Aorta (tissue), 5 donors: ENCODE results near the gene CCDC85C. TPM values are rescaled to one million over a fixed set of nuclear protein-coding genes. Genes with fewer than 3 reads are reported as not detected.

ENCODE experiments used
- ATAC-seq: fragments of 200-7000 bp; cut with Tn5 transposase; one replicate; pipeline ENCODE4 v1.9.1; 2022; ENCODE audit warnings: moderate library complexity; ENCODE audit not compliant: low FRiP score
- DNase-seq, 2 donors: peaks; one replicate each; pipeline ENCODE4 v3.0.0-alpha.2; 2020
- H3K27ac ChIP-seq, 2 donors: one replicate each; pipeline ENCODE4 v1.5.1; 2013; ENCODE audit warnings: low read length in 2 of 2, mild to moderate bottlenecking in 2 of 2, moderate library complexity in 2 of 2, control low read depth in 1 of 2, inconsistent platforms in 1 of 2, low read depth in 1 of 2
- H3K27me3 ChIP-seq, 2 donors: one replicate each; pipeline ENCODE4 v1.6.1; 2013; ENCODE audit warnings: control low read depth in 1 of 2, low read length in 1 of 2, mild to moderate bottlenecking in 1 of 2, moderate library complexity in 1 of 2; ENCODE audit not compliant: insufficient read depth in 2 of 2, control insufficient read depth in 1 of 2
- H3K36me3 ChIP-seq, 2 donors: one replicate each; pipeline ENCODE4 v1.6.1; 2013; ENCODE audit warnings: control low read depth in 1 of 2, low read length in 1 of 2, mild to moderate bottlenecking in 1 of 2; ENCODE audit not compliant: insufficient read depth in 2 of 2, control insufficient read depth in 1 of 2
- H3K4me1 ChIP-seq, 2 donors: one replicate each; pipeline ENCODE4 v1.6.1; 2013; ENCODE audit warnings: low read length in 2 of 2, control low read depth in 1 of 2, mild to moderate bottlenecking in 1 of 2, moderate library complexity in 1 of 2; ENCODE audit not compliant: insufficient read depth in 2 of 2, control insufficient read depth in 1 of 2
- H3K4me3 ChIP-seq, 2 donors: one replicate each; pipeline ENCODE4 v1.5.1; 2013; ENCODE audit warnings: low read length in 2 of 2, control low read depth in 1 of 2, mild to moderate bottlenecking in 1 of 2
- H3K9me3 ChIP-seq: one replicate; pipeline ENCODE4 v1.6.1; 2013; ENCODE audit warnings: mild to moderate bottlenecking, low read length; ENCODE audit not compliant: control insufficient read depth
- WGBS, 2 donors: extraction: QIAGEN DNeasy Blood & Tissue Kit; methylation state at CpG; one replicate each; pipeline ENCODE4 v1.1.7; 2013; 5-methylcytosine and 5-hydroxymethylcytosine counted together
- intact Hi-C, 2 donors: fragments of 100-400 bp; cut with DNase I; formaldehyde crosslinking; loops; one replicate each; pipeline versions ENCODE4 v1.14.2 to v1.15.0; 2022
- polyA plus RNA-seq, 2 donors: library from polyadenylated mRNA; stranded (reverse); fragments of 200-250 nt; gene quantifications; one replicate each; pipeline ENCODE4 v1.2.3, GENCODE V29; 2013
- total RNA-seq, 2 donors: library from RNA; stranded (reverse); fragmentation: NEBNext Ultra II Directional; extraction: Animal tissue kit (Norgen Biotek cat#: 25700); gene quantifications; one replicate each; pipeline ENCODE4 v1.2.1, GENCODE V29; 2021
- donor health status: healthy with polysubstance abuse.
- donor health status: Bipolar disorder and iron deficiency.
- donor health status: DM: no; HTN: no; CAD: no.
- donor health status: DM: no; HTN: no; CAD: no.
- donor health status: DM: yes; HTN: yes; CAD: no.

CCDC85C gene
- total and polyA plus RNA-seq, 4 donors, result 1.2 to 8.1 (median 7.0) TPM

- Histone ChIP-seq H3K36me3 (no peaks in the 10 kb centered on the region), H3K4me1 (no peaks in the 10 kb centered on the region), H3K9me3 (no peaks in the 10 kb centered on the region), H3K4me3 (no peak overlapping the region), H3K27ac (no peak overlapping the region), H3K27me3 (no peaks in the 10 kb centered on the region)
- intact Hi-C loops, result no loop called here
- 21 to 49% methylated on average over 14 of the region's 14 CpGs for WGBS, 2 donors
- no peak for DNase-seq
- no peak for ATAC-seq
These were observed 24.0 kb downstream of the CCDC85C start for GRCh38 chr14:99579903-99580571.

DNA sequence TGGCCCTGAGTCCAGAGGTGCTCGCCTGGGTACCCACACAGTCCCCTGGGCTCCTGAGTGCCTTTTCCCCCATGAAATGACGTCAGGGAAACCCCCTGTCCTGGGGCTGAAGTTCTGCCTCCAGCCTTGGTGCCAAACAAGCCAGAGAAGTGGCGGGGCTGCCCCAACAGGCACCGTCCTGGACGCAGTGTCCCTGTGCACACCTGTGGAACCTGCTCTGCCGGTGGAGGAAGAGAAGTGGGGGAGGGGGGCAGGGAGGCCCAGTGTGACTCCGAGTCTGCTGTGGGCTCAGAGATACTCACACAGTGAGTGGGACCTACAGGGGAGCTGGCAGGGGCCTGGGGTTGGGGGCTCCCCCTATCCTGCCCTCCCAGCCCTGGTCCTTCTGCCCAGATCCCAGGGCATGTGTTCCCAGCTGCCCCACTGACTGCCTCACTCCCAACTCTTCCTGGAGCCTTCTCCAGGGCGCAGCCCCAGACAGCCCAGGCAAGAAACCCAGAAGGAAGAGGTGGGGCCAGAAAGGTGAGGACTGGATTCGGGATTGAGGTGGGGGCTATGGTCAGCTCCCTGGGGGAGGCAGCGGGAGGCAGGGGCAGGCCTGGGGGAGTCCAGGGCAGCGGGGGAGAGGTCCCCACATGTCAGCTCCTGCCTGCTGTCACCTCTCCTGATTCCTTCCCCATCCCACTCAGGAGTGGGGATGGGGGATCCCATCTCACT lies 24.7 kb downstream of the CCDC85C start:
- Histone ChIP-seq H3K9me3 (no peaks in the 10 kb centered on the region), H3K4me1 (no peaks in the 10 kb centered on the region), H3K27ac (no peak overlapping the region), H3K4me3 (no peak overlapping the region), H3K27me3 (no peaks in the 10 kb centered on the region), H3K36me3 (no peaks in the 10 kb centered on the region)
- intact Hi-C loops, result no loop called here
- DNase-seq (no peak), ATAC-seq (peak; percentile 5)
- 92 to 93% methylated on average over 10 to 11 of the region's 11 CpGs for WGBS, 2 donors

GRCh38 chr14:99578541-99579101 lies 25.4 kb downstream of the CCDC85C start:
- WGBS, 2 donors, result 74 to 85% methylated on average over 12 of the region's 12 CpGs
- ATAC-seq (no peak), DNase-seq (no peak)
- intact Hi-C loops, result no loop called here
- H3K4me3 ChIP-seq, result no peak overlapping the region
- no peaks in the 10 kb centered on the region for H3K36me3 ChIP-seq
- H3K4me1 ChIP-seq, result no peaks in the 10 kb centered on the region
- H3K9me3 ChIP-seq, result no peaks in the 10 kb centered on the region
- H3K27me3 ChIP-seq, result no peaks in the 10 kb centered on the region
- no peak overlapping the region for H3K27ac ChIP-seq

GRCh38 chr14:99576761-99577705 lies 27.0 kb downstream of the CCDC85C start:
- Histone ChIP-seq H3K9me3 (no peaks in the 10 kb centered on the region), H3K4me3 (no peak overlapping the region), H3K4me1 (no peaks in the 10 kb centered on the region), H3K27me3 (no peaks in the 10 kb centered on the region), H3K36me3 (no peaks in the 10 kb centered on the region), H3K27ac (no peak overlapping the region)
- 81 to 88% methylated on average over 26 of the region's 26 CpGs for WGBS, 2 donors
- intact Hi-C loops, result no loop called here
- DNase-seq, result no peak
- no peak for ATAC-seq

GRCh38 chr14:99576304-99576703 lies 27.7 kb downstream of the CCDC85C start:
- H3K9me3 ChIP-seq, result no peaks in the 10 kb centered on the region
- ATAC-seq, result no peak
- no peak overlapping the region for H3K27ac ChIP-seq
- no peaks in the 10 kb centered on the region for H3K4me1 ChIP-seq
- 81 to 91% methylated on average over 5 of the region's 5 CpGs for WGBS, 2 donors
- H3K27me3 ChIP-seq, result no peaks in the 10 kb centered on the region
- no peak for DNase-seq
- H3K4me3 ChIP-seq, result no peak overlapping the region
- intact Hi-C loops, result no loop called here
- H3K36me3 ChIP-seq, result no peaks in the 10 kb centered on the region

DNA sequence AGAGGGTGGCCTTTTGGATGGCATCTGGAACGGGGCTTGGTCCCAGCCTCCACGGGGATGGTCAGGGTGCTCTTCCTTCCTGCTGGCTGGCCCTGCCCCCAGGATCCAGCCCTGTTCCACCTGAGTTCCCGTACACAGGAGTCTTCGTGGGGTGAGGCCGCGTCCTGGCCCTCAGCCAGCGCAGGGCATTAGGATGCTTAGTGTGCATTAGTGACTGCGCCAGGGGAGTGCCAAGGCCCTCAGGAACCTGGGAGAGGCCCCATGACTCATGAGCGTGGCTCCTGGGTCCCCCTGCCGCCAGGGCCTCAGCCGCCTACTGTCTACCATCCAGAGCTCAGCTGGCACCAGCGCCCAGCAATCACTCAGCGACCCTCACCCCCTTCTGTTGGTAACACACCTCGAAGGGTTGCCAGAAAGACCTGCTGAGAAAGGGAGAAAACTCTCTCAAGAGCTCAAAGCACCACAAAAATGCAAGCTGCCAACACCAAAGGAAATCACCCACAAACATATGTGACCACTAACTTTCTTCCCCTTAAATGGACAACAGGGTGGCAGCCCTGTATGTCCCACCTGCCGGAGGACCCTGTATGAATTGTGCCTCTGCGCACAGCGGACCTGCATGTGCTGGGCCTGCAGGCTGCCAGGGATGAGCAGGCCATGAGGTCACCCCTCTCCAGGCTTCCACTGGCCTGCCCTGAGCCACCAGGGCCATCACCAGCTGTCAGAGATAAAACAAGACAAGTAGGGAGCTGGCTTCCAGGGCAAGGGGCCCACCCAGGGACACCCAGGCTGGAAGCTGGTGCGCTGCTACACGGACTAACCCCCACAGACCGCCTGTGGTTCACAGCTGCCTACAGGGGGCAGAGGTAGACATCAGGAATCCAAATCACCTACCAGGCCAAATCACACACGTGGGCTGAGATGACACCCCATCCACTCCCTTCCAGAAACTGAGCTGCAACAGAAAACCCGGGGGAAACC lies 28.7 kb downstream of the CCDC85C start:
- H3K4me3 ChIP-seq, result no peak overlapping the region
- ATAC-seq (no peak), DNase-seq (no peak)
- H3K36me3 ChIP-seq, result no peaks in the 10 kb centered on the region
- intact Hi-C loops, result no loop called here
- no peaks in the 10 kb centered on the region for H3K9me3 ChIP-seq
- no peaks in the 10 kb centered on the region for H3K4me1 ChIP-seq
- 78 to 91% methylated on average over 22 of the region's 22 CpGs for WGBS, 2 donors
- no peaks in the 10 kb centered on the region for H3K27me3 ChIP-seq
- H3K27ac ChIP-seq, result no peak overlapping the region

DNA sequence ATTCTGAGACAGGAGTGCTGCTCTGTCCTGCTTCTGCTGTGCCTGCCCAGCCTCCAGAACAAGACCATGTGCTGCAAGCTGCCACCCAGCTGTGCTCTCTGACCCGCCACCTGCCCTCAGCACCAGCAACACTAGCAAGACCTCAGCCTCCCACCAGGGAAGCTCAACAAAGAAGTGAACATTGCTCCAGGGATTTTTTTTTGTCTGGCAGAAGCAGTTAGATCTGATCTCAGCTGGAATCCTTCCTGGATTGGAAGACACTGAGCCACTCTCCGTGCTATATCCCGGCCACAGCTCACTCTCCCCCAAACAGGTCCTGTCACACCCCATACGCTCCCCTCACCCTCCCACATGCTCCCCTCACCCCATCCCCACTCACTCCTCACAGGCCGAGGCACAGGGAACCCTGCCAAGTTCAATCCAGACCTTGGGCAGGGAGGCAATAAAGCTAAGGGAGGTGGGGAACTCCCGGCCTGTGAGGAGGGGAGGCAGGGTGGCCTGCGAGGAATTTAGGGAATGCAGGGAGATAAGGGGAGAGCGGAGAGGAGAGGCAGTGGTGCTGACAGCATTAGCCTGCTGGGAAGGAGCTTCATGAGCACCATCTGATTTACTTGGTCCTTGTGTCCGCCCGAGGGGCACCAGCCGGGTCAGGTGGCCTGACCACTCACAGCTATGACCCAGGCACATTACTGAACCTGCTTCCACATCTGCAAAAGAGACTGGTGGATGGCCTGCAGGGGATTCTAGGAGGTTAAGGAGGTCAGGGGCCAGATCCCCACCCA lies 29.7 kb downstream of the CCDC85C start:
- intact Hi-C loops, result no loop called here
- Histone ChIP-seq H3K9me3 (no peaks in the 10 kb centered on the region), H3K36me3 (no peaks in the 10 kb centered on the region), H3K27me3 (no peaks in the 10 kb centered on the region), H3K4me3 (no peak overlapping the region), H3K27ac (no peak overlapping the region), H3K4me1 (no peaks in the 10 kb centered on the region)
- whole genome bisulfite sequencing, 2 donors, result 19 to 27% methylated on average over 11 of the region's 11 CpGs
- DNase-seq (peak in 1 of 2 donors; percentile 56), ATAC-seq (peak; percentile 1)
